GM18909 (cell line): ENCODE measurements around the gene ADCK1.
"Not testable (repeated sequence)": the region's sequence is repeated elsewhere in the genome, so short reads cannot be mapped to it uniquely, and the experiment has no call there.

Experiments
- ATAC-seq: cut with Tn5 transposase; IDR thresholded peaks from one replicate; pipeline ENCODE4 v1.9.1; 2021; ENCODE audit warnings: mild to moderate bottlenecking; ENCODE audit not compliant: unreplicated experiment, poor library complexity

Gene ADCK1

DNA sequence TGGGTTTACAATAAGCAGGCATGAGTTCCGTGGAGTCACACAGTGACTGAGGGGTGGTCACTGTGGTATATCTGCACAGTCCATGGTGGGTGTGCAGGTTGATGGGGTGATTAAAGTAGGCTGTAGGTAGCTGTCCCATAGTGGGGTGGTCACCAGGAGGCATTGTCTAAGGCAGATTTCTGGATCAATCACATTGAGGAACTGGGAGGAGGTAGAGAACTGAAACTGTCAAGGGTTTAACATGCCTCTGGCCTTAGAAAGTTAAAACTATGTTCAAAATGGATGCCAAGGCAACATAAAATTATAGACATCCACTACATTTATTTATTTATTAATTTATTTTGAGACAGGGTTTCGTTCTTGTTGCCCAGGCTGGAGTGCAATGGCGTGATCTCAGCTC is 8.3 kb downstream of the ADCK1 start:
- no peak for ATAC-seq

DNA sequence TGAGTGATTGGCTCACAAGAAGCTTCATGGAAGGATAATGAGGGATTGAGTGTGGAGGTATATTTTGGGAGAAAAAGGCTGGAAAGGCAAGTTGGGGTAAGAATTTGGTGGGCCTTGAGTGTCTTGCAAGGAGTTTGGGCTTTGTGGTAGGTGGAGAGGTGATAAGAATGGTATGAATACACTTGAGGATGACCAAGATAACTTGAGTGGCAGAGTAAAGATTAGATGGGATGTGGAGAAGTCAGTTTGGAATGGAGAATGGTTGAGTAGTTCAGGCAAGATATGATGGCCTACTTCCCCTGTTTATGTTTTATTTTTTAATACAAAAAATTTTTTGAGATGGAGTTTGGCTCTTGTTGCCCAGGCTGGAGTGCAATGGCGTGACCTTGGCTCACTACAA is 9.1 kb downstream of the ADCK1 start:
- no peak for ATAC-seq

DNA sequence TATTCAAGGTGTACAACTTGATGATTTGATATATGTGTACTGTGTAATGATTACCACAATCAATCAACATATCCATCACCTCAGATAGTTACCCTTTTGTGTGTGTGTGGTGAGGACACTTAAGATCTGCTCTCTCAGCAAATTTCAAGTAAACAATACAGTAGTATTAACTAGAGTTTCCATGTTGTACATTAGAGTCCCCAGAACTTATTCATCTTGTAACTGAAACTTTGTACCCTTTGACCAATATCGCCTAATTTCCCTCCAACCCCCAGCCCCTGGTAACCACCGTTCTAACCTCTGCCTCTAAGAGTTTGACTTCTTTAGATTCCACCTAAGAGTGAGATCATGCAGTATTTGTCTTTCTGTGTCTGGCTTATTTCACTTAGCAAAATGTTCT is 12.1 kb downstream of the ADCK1 start:
- peak; percentile 85 for ATAC-seq

DNA sequence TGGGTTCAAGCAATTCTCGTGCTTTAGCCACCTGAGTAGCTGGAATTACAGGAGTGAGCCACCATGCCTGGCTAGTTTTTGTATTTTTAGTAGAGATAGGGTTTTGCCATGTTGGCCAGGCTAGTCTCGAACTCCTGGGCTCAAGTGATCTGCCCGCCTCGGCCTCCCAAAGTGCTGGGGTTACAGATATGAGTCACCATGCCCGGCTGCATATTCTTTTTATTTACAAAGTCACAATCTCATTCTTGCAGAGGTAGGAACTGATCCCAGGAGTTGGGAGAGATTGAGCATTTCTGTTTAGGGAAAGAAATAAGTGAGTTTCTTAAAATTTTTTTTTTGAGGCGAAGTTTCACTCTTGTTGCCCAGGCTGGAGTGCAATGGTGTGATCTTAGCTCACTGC is 12.8 kb downstream of the ADCK1 start:
- not testable (repeated sequence) for ATAC-seq

DNA sequence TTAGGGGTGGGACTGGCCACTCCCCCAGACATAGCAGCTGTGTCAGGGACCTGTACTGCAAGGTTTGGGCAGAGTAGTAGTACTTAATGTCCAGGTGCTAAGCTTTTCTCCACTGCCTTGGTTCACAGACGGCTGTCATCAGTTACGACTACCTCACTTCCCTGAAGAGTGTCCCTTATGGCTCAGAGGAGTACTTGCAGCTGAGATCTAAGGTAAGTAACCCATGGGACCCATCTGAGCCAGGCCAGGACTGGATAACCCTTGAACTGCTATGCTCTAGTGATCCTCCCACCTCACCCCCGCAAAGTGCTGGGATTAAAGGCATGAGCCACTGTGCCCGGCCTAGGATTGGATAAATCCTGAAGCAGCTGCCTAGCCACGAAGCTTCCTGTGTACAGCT is 22.4 kb downstream of the ADCK1 start:
- no peak for ATAC-seq

DNA sequence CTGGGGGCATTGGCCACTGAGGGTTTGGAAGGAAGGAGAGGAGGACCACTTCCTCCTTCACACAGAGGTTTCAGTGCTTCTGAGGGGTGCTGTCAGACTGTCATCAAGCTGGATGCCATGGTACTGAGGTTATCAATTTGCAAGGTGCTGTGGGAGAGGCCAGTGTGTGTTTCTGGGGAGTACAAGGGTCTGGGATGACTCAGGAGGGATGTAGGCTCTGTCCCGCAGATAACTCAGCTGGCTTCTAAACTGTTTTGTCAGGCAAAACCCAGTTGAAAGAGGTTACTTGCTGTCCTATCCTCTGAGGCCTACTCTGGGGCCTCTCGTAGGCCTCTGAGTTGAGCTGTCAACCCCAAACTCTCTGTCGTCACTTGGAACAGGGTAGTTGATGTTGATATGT is 22.8 kb downstream of the ADCK1 start:
- ATAC-seq = no peak

DNA sequence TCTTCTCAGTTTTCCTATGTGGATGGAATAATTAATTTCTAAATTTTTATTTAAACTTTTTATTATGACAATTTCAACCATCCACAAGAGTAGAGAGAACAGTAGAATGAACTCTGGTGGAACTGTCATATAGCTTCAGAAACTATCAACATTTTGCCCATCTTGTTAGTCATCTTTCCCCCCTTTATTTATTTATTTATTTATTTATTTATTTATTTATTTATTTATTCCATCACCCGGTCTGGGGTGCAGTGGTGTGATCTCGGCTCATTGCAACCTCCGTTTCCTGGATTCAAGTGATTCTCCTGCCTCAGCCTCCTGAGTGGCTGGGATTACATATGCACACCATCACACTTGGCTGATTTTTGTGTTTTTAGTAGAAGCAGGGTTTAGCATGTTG is 23.5 kb downstream of the ADCK1 start:
- ATAC-seq = no peak

DNA sequence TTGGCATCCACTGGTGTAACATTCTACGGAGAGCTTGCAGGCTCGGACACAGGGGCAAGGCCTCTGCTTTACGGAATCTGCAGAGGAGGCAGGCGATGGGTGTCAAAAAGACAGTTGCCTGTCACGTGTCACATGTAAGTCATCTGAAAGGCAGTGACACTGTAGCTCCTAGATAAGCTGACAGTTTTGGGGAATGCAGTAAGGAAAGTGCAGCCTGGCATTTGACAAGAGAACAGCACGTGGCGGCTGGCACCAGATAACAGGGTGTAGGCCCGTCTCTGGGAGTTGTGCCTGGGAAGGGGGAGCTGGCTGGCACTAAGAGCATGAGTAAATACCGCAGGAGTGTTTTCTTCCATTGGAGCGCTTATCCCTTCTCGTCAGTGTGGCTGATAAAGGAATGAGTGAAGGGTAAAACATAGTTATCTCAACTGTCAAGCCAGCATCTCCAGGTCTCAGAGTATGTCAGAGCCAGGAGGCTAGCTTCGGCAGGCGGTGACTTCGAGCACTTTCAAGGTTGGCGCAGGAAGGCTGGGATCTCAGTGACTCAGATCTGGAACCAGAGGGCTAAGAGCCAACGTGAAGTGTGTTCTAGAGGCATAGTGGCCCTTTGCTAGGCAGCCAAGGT is 26.1 kb downstream of the ADCK1 start:
- ATAC-seq = no peak

DNA sequence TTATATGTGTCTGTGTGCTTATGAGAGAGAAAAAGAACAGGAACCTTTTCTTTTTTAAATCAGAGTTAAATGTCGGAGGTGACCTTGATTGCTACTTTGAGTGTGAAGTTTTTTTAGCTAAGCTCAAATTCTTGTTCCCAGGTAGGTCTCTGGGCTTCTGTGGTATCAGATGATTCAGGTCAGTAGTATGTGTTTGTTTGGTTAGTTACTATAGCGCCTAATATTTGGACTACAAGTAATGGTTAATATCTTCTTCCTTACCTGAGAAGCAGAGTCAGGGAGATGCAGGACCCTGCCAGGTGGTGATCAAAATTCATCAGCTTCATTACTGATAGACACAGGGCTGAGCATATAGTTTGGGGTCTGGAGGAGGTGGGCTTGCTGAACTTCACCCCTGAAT is 30.8 kb downstream of the ADCK1 start:
- no peak for ATAC-seq

DNA sequence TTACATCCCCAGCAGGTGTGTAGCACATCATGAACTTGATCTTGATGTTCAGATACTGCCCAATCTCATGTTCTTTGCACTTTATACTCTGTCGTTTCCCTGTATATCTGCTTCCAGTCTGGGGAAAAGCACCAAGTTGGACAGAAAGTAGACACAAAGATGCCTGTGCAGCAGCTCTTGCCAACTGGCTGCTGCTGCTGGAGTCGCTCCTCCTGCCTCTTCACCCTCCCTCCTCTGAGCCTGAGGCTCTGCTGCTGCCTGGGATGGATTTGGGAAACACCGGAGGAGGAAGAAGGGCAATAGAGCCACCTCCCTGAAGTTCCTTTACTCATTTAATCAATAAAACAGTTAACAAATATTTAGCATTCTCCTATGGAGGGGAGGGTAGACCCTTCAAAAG is 32.4 kb downstream of the ADCK1 start:
- no peak for ATAC-seq

DNA sequence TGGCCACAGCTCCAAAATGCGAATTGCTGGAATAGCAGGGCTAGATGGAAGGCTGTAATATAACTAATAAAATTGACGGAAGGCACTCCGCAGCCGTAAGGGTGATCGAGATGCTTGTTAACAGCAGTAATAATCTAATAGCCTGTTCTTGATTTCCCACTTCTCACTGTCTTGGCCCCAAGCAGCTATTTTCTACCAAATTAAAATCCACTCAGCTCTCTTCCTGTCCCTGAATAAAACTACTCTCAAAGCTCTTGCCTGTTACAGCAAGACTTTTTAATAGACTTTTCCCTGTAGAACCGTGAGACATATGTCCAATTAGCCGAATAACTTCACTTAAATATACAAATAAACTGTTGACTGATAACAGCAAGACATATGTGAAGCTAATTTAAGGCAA is 38.0 kb downstream of the ADCK1 start:
- ATAC-seq = no peak

DNA sequence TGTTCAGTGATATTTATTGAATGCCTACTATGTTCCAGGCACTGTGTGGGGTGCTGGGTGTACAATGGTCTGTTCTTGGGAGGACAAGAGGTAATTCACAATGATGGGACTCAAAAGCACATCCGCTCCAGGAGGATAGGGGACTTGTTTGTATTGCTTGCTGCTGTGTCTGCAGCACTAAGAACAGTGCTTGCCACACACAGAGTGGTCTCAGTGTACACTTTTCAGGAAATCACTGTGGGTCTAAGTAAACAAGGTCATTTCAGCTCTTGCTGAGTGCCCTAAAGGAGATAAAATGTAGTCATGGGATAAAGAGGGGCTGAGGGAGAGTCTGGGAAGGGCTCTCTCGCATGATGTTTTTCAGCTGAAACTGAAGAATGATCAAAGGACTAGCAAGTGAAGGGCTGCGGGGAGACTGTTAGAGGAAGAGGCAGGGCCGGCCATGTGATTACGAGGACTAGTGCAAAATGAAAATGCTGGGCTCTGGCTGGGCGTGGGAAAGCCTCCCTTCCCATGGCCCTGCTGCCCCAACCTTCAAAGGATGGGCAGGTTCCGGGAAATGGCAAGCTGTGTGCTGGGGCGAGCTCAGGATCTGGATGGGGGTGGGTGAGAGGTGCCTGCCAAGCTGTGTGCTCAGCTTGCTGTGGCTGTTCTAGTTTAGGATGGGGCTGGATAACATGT is 39.1 kb downstream of the ADCK1 start:
- no peak for ATAC-seq

DNA sequence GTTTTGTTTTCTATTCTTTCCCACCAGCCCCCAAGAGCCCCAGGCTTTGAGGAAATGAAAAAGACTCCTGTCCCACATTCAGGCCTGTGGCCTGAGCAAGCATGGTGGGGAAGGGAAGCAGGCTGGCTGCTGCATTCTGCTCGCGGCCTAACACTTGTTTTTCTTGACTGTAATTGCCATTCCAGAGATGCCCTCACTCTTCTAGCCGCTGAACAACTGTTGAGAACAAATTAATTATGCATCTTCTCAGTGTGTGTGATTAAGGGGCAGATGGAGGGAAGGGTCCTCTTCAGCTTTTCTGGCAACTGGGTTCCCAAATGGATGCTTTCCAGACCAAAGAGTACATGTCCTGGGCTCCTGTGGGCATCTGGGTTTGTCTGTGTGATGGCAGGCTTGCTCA is 43.3 kb downstream of the ADCK1 start:
- no peak for ATAC-seq

DNA sequence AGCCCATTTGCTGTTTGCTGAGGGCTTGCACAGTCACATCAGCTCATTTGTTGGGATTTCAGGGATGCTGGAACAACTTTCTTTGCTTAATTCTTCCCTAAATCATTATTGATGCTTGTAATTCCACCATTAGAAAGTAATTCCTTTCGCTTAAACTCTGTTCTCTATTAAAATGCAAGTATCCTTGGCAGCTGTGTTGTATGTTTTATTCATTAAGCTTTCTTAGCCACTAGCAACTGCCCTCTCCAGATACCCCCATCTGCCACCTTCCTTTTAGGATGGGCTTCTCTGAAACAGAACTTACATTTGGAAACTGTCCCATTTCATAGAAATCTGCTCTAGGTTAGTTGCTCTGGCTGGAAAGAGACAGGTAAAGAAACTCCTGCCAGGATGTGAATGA is 43.7 kb downstream of the ADCK1 start:
- no peak for ATAC-seq

DNA sequence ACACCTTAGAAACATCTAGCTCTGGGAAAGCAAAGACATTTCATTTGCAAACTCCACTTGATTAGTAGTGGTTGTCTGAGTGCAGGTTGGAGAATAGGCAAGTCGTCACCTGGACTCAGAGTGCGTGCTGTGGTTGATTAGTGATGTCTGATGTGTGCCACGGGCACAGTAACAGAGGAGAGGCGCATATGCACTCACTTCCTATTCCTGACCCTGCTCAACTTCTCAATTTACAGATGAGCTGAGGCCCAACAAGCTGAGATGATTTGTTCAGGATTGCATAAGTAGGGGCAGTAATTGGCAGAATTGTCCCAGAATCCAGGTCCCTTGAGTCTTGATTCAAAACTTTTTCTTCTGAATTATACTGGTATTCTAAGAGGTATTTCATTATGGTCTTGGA is 44.9 kb downstream of the ADCK1 start:
- no peak for ATAC-seq

DNA sequence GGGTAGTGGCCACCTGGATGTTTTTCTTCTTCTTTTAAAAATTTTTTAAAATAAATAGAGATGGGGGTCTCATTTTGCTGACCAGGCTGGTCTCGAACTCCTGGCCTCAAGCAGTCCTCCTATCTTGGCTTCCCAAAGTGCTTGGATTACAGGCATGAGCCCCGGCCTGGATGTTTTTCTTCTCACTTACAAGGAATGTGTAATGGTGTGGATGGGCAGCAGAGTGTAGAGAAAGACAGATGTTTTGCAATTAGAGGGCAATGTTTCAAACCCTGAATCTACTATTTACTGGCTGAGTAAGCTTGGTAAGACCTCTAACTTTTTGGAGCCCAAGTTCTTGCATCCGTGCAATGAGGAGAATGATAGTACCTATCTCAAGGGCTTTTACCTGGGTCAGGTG is 48.1 kb downstream of the ADCK1 start:
- ATAC-seq = no peak

DNA sequence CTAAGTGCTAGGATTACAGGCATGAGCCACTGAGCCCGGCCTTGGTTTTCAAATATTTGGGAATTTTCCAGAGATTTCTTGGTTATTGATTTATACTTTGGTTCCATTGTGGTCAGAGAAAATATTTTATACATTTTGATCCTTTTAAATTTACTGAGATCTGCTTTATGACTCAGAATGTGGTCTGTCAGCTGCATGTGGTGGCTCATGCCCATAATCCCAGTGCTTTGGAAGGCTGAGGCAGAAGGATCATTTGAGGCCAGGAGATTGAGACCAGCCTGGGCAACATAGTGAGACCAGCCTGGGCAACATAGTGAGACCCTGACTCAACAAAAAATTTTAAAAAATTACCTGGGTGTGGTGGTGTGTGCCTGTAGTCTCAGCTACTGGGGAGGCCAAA is 49.8 kb downstream of the ADCK1 start:
- no peak for ATAC-seq

DNA sequence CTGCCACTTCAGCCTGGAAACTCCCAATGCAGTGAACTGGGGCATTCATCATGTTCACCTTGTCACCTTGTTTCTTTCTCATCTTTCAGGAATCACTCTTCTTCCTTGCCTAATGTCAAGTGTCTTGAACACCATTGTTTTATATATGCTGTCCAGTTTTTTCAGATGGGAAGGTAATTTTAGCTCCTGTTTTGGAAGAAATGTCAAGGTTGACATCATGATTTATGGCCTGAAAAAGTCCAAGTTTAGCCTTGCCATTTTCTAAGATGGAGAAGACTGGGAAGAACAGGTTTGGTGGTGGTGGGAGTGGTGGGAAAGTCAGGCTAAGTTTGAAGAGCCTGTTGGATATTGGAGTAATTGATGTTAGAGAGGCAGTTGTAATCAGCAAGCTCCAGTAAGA is 54.0 kb downstream of the ADCK1 start:
- ATAC-seq = no peak

DNA sequence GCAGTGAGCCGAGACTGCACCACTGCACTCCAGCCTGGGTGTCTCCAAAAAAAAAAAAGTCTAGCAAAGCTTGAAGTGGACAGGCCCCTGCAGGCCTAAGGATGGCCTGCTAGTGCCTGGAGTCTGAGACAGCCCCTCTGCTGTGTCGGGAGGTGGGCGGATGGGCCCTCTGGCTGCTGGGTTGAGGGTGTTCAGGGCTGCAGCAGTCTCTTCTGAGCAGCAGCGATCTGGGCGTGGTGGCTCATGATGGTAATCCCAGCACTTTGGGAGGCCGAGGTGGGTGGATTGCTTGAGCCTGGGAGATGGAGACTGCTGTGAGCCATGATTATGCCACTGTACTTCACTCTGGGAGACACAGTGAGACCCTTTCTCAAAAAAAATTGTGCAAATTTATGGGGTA is 57.0 kb downstream of the ADCK1 start:
- no peak for ATAC-seq

DNA sequence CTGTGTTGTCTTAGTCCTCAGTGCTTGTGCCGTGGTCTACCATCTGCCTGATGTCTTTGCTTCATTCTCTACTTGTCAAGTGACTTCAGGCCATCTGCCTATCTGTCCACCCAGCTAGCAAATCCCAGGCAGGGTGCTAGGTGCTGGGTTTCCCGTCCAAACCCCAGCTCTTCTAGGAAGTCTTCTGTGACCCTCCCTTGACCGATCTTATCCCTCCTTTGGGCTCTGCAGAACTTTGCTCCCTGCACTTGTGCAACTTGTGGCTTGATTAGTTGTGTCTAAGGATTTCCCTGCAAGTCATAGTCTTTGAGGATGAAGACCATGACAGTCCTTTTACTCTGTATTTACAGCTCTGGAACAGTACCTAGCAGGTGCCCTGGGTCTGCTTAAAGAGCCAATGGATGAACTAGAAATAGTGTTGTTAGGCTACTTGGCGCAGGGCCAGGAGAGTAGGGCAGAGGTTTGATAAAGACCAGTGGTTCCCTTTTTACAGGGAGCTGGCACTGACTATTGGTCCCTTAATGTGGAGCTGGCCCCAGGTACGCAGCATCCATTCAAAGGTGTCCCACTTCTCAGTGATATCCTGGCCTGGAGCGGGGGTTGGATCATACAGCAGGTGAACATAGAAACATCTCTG is 60.1 kb downstream of the ADCK1 start:
- ATAC-seq = no peak

DNA sequence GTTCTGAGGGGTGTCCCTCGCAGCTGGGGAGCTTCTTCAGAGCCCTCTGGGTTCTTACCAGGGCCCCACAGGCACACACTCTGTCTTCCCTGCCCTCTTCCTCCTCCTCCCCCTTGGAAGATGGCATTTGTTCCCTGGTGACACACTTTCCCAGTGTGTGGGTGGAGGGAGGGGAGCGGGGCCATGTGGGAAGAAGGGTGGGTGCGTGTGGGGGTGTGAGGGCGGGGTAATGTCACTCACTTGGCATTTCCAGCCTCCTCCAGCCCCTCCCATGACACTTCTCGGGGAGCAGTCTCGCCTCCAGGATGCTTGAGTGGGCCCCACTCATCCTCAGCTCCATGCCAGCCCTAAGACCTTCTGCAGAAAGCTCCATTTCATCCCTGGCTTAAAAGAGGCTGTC is 61.3 kb downstream of the ADCK1 start:
- no peak for ATAC-seq

DNA sequence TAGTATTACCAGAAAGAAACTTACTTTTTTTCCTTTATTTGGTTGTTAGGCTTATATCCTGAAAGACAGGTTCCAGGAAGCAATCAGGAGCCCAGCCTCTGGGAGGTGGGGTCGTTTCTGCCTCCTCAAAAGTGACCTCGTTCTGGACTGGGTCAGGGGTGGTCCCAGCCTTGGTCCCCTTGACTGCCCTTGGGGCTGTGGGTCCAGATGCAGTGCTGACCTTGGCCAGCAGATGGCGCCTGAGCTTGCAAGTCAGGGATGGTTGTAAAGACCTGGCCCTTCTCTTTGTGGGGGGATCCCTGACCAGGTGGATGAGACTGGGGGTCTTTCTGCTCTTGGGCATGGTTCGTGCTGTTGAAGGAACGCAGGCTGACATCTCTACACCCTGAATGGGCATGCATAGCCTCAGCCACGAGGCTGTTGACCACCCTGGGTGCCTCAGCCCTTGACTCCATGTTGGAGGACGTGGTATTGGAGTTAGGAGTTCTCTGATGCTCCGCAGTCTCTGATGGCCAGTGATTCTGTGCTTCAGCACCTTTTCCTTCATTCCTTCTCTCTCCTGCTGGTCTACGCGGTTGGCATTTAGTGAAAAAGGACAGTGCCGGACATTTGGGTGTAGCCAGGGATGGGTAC is 62.4 kb downstream of the ADCK1 start:
- ATAC-seq = peak; percentile 80
